ENCODE results near the gene MAVS. TPM values are rescaled to one million over a fixed set of nuclear protein-coding genes. Genes with fewer than 3 reads are reported as not detected.
A peak's percentile ranks its signal among the peaks of the same experiment; 100 is the strongest.

Gene MAVS
- total and polyA plus RNA-seq, 9 of the 15 experiments (the other 6 are each of a cell fraction or from before 2014, with no cell fraction given): 1.6 to 22.0 (median 11.3) TPM

DNA sequence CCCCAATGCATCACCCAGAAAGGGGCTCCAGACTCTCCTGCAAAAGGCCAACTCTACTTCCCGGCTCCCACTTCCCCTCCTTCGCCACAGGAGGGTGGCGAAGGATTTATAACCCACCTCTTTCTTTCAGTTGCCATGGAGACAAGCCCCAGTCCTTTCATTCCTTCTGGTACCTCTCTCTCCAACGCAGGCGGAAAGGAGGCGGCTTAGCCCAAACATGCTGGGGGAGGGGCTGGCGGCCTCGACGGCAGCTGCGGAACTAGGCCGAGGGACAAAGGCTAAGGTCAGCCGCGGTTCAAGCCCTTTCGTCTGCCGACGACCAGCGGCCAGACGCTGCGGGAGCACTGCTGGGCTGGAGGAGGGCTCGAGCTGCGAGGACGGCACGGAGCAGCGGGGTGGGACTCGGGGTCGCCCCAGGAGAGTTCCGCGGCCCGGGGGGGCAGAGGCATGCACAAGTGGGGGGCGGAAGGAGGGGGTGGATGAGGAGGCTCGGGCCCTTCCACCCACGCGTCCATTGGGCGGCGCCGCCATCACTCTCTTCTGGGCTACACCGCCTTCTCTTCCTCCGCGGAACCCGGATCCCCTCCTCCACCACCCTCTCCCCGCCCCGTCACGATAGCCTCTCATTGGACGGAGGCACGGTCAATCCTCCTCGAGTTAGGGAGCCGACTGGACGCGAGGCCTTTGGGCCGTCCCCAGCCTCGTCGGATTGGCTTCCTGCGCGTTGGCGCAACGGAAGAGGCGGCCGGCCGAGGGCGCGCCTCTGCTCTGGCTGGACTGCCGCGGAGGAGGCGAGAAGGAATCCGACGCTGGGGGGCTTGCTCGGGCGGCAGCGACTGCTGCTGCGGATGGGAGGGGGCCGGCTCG is 42.2 kb downstream of the MAVS start, which contains the start of gene PANK2 (continued):
- peak; percentile 21; the same call in 1 of the 2 replicates for TF ChIP-seq MTA3 (IDR thresholded peaks at IDR 0.05; ENCODE audit: borderline replicate concordance)
- TF ChIP-seq RBM25 (IDR thresholded peaks at IDR 0.05; ENCODE audit: low read depth, low read length, severe bottlenecking): peak; percentile 97
- no peak for TF ChIP-seq ESRRB (CRISPR knock-in tag; IDR thresholded peaks at IDR 0.05; ENCODE audit: borderline replicate concordance)
- no peak for TF ChIP-seq BHLHE40 (IDR thresholded peaks at IDR 0.05; ENCODE audit: low read length)
- no peak for TF ChIP-seq ELF4 (CRISPR knock-in tag; IDR thresholded peaks at IDR 0.05)
- no peak for TF ChIP-seq ZC3H4 (CRISPR knock-in tag; IDR thresholded peaks at IDR 0.05; ENCODE audit: borderline replicate concordance)
- no peak for TF ChIP-seq PATZ1 (CRISPR knock-in tag; IDR thresholded peaks at IDR 0.05; ENCODE audit: borderline replicate concordance)
- no peak for TF ChIP-seq OTX1 (CRISPR knock-in tag; IDR thresholded peaks at IDR 0.05)
- peak; percentile 25 for TF ChIP-seq FIP1L1 (IDR thresholded peaks at IDR 0.05; ENCODE audit: low read depth, low read length, poor library complexity, severe bottlenecking)
- no peak for TF ChIP-seq RNF219 (CRISPR knock-in tag; IDR thresholded peaks at IDR 0.05)
- no peak for TF ChIP-seq ZNF354B (CRISPR knock-in tag; IDR thresholded peaks at IDR 0.05)
- TF ChIP-seq, protein P1, sequence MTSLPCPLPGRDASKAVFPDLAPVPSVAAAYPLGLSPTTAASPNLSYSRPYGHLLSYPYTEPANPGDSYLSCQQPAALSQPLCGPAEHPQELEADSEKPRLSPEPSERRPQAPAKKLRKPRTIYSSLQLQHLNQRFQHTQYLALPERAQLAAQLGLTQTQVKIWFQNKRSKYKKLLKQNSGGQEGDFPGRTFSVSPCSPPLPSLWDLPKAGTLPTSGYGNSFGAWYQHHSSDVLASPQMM (CRISPR knock-in tag; IDR thresholded peaks at IDR 0.05): no peak
- no peak for TF ChIP-seq HES1 (IDR thresholded peaks at IDR 0.05; ENCODE audit: low read depth)
- peak; percentile 93 for TF ChIP-seq GABPA (tag; conservative IDR thresholded peaks at IDR 0.05; ENCODE audit: low read depth)
- TF ChIP-seq, protein P2, sequence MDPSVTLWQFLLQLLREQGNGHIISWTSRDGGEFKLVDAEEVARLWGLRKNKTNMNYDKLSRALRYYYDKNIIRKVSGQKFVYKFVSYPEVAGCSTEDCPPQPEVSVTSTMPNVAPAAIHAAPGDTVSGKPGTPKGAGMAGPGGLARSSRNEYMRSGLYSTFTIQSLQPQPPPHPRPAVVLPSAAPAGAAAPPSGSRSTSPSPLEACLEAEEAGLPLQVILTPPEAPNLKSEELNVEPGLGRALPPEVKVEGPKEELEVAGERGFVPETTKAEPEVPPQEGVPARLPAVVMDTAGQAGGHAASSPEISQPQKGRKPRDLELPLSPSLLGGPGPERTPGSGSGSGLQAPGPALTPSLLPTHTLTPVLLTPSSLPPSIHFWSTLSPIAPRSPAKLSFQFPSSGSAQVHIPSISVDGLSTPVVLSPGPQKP (CRISPR knock-in tag; IDR thresholded peaks at IDR 0.05): no peak
- no peak for TF ChIP-seq DIDO1 (tag; IDR thresholded peaks at IDR 0.05; ENCODE audit: low read depth)
- TF ChIP-seq WHSC1 (IDR thresholded peaks at IDR 0.05; ENCODE audit: low read length): no peak
- TF ChIP-seq, protein P3, sequence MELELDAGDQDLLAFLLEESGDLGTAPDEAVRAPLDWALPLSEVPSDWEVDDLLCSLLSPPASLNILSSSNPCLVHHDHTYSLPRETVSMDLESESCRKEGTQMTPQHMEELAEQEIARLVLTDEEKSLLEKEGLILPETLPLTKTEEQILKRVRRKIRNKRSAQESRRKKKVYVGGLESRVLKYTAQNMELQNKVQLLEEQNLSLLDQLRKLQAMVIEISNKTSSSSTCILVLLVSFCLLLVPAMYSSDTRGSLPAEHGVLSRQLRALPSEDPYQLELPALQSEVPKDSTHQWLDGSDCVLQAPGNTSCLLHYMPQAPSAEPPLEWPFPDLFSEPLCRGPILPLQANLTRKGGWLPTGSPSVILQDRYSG (tag; conservative IDR thresholded peaks at IDR 0.05; ENCODE audit: low read depth): no peak
